ENCODE results near the gene TBC1D17. TPM values are rescaled to one million over a fixed set of nuclear protein-coding genes. Genes with fewer than 3 reads are reported as not detected.

TBC1D17 gene
- total RNA-seq, 1 experiment from 2014 or later: 62.3 TPM

GRCh38 chr19:49889687-49890348 is 12.3 kb downstream of the TBC1D17 start:
- Histone ChIP-seq H3K36me3 (ENCODE audit: low read depth) (no peaks in the 10 kb centered on the region), H2AFZ (peak overlapping the region; percentile 81), H3K79me2 (ENCODE audit: low read depth) (no peaks in the 10 kb centered on the region), H3K9me2 (ENCODE audit: insufficient read depth) (no peaks in the 10 kb centered on the region), H3K27me3 (ENCODE audit: insufficient read depth, low read depth) (no peaks in the 10 kb centered on the region), H3K27ac (no peak overlapping the region), H3K4me3 (peak overlapping the region; percentile 57), H4K20me1 (ENCODE audit: insufficient read depth) (no peaks in the 10 kb centered on the region), H3F3A (ENCODE audit: insufficient read depth, low read depth) (peaks cover 29% of the 10 kb centered on the region; the same call in 1 of the 2 replicates), H3K9me3 (ENCODE audit: insufficient read depth, low read depth) (no peaks in the 10 kb centered on the region), H3K4me2 (peak overlapping the region; percentile 93), H3K4me1 (replicated peaks; ENCODE audit: insufficient read depth) (no peaks in the 10 kb centered on the region; the same call in 1 of the 2 replicates)
- intact Hi-C loops (cut with micrococcal nuclease; ENCODE audit: unreplicated experiment): no loop called here
- DNase-seq: peak; percentile 34 to 74
- no TSS peak for BruUV-seq (replicated peaks)
- ChIA-PET POLR2A (ENCODE audit: unreplicated experiment) (interaction anchor here (0.6 kb wide), 1 partner anchor 20 kb away, joined by 16 read pairs; no protein-coding TSS in a partner anchor), CTCF (no interaction called here)
- TF ChIP-seq CTCF (conservative IDR thresholded peaks at IDR 0.05) (peak; percentile 77), EZH2 (IDR thresholded peaks at IDR 0.05; ENCODE audit: low read depth) (no peak)

DNA sequence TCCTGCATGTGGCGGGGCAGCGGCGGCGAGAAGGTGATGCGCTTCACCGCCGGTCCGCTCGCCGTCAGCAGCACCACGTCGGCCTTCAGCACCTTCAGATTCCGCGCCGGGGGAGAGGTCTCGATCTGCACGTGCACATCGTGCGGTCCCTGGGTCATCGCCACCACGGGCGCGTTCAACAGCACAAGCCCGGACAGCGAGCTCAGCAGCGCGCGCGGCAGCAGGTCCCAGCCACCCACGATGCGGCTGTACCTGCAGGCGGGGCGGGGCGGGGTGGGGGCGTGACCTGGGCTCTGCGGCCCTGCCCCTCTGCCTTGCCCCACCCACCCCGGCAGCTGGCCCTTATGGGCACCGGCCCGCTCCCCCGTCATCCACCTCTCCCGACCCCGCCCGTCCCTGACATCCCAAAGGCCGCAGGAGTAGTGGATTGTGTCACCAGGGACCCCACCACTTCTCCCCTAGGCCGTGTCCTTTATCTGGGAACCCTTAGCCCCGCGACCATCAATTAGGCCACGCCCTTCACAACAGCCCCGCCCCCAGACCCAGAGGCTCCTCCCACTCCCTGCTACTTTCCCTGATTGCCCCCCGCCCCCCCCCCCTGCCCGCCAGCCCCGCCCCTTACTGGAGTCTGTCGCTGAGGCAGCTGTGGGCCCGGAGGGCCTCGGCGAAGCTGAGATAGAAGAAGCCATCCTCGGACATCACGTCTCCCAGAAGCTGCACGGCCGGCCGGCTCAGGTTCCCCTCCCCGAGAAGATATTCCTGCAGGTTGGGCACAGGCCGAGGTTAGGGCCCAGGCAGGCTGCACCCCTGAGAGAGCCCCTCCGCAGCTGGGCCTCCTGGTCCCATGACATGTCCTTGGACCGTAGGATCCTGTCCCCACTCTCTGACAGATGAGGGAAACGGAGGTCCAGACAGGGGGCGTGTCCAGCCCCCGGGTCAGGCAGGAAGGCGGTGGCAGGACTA is 13.1 kb downstream of the TBC1D17 start:
- intact Hi-C loops (cut with micrococcal nuclease; ENCODE audit: unreplicated experiment): no loop called here
- no peak overlapping the region for H3K27ac ChIP-seq
- peak; percentile 35 to 69 for DNase-seq
- H3K79me2 ChIP-seq (ENCODE audit: low read depth): no peaks in the 10 kb centered on the region
- no peaks in the 10 kb centered on the region; the same call in 1 of the 2 replicates for H3K4me1 ChIP-seq (replicated peaks; ENCODE audit: insufficient read depth)
- CTCF ChIA-PET: no interaction called here
- H3K36me3 ChIP-seq (ENCODE audit: low read depth): no peaks in the 10 kb centered on the region
- peak; percentile 44; the same call in 1 of the 2 replicates for TF ChIP-seq CTCF (conservative IDR thresholded peaks at IDR 0.05)
- no peak for TF ChIP-seq EZH2 (IDR thresholded peaks at IDR 0.05; ENCODE audit: low read depth)
- H3F3A ChIP-seq (ENCODE audit: insufficient read depth, low read depth): peaks cover 21% of the 10 kb centered on the region; the same call in 1 of the 2 replicates
- H3K4me3 ChIP-seq: peak overlapping the region; percentile 57
- POLR2A ChIA-PET (ENCODE audit: unreplicated experiment): interaction anchor here (0.6 kb wide), 2 partner anchors 21 to 23 kb away, joined by 4 to 16 read pairs; no protein-coding TSS in a partner anchor
- H3K9me3 ChIP-seq (ENCODE audit: insufficient read depth, low read depth): no peaks in the 10 kb centered on the region
- no peaks in the 10 kb centered on the region for H3K9me2 ChIP-seq (ENCODE audit: insufficient read depth)
- no TSS peak for BruUV-seq (replicated peaks)
- H4K20me1 ChIP-seq (ENCODE audit: insufficient read depth): no peaks in the 10 kb centered on the region
- peak overlapping the region; percentile 93 for H3K4me2 ChIP-seq
- H3K27me3 ChIP-seq (ENCODE audit: insufficient read depth, low read depth): no peaks in the 10 kb centered on the region
- H2AFZ ChIP-seq: peak overlapping the region; percentile 81

DNA sequence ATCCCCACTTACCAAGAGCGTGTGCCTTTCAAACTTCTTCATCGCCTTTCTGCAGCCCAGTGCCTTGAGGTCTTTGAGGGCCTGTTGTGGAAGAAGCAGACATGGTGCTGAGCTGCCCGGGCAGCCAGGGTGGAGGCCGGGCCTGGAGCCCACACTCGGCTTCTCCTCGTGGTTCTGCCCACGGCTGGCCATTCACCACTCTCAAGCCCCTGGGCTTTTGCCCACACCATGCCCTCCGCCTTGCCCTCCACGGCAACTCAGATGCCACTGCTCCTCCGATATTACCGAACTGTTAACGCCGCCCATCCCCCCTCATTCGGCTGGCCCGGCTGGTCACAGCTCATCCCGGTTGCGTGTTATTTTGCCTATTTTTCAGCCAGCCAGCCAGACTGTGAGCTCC is 13.9 kb downstream of the TBC1D17 start:
- H4K20me1 ChIP-seq (ENCODE audit: insufficient read depth): no peaks in the 10 kb centered on the region
- ChIA-PET CTCF (interaction anchor here (0.5 kb wide), 1 partner anchor 664 kb away, joined by 3 read pairs; no protein-coding TSS in a partner anchor), POLR2A (ENCODE audit: unreplicated experiment) (no interaction called here)
- H3K4me2 ChIP-seq: no peak overlapping the region
- no peaks in the 10 kb centered on the region for H3K36me3 ChIP-seq (ENCODE audit: low read depth)
- no peak overlapping the region for H3K4me3 ChIP-seq
- no peaks in the 10 kb centered on the region for H3K9me3 ChIP-seq (ENCODE audit: insufficient read depth, low read depth)
- H2AFZ ChIP-seq: no peak overlapping the region
- no peak for DNase-seq
- H3K4me1 ChIP-seq (replicated peaks; ENCODE audit: insufficient read depth): no peaks in the 10 kb centered on the region; the same call in 1 of the 2 replicates
- TF ChIP-seq EZH2 (IDR thresholded peaks at IDR 0.05; ENCODE audit: low read depth) (no peak), CTCF (conservative IDR thresholded peaks at IDR 0.05) (no peak)
- H3F3A ChIP-seq (ENCODE audit: insufficient read depth, low read depth): peaks cover 13% of the 10 kb centered on the region; the same call in 1 of the 2 replicates
- no TSS peak for BruUV-seq (replicated peaks)
- no peak overlapping the region for H3K27ac ChIP-seq
- H3K9me2 ChIP-seq (ENCODE audit: insufficient read depth): no peaks in the 10 kb centered on the region
- no peaks in the 10 kb centered on the region for H3K27me3 ChIP-seq (ENCODE audit: insufficient read depth, low read depth)
- intact Hi-C loops (cut with micrococcal nuclease; ENCODE audit: unreplicated experiment): no loop called here
- H3K79me2 ChIP-seq (ENCODE audit: low read depth): no peaks in the 10 kb centered on the region
